ENCODE measurements around the gene GPR148.

DNA sequence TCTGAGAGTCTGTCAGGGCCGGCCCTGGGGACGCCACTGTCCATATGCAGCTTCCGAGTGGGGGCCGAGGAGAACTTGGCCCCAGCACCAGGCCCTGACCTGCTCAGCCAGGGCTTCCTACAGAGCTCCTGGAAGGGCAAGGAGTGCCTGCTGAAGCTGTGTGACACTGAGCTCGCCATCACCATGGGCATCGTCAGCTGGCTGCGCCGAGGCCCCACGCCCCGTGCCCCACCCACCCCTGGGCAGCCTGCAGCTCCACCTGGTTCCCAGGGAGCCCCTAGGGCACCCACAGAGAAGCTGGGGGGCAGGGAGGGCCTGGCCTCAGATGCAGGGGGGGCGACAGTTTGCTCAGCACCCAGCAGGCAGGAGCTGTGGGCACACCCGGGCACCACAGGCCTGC, 34.5 kb downstream of the GPR148 start:
- TF ChIP-seq EP300 (conservative IDR thresholded peaks at IDR 0.05; ENCODE audit: poor library complexity, severe bottlenecking) (no peak), EZH2 (IDR thresholded peaks at IDR 0.05; ENCODE audit: borderline replicate concordance, insufficient read depth, low read length, poor library complexity, severe bottlenecking) (no peak), CTCF (IDR thresholded peaks at IDR 0.05; ENCODE audit: poor library complexity, severe bottlenecking) (no peak), POLR2AphosphoS5 (IDR thresholded peaks at IDR 0.05) (no peak), REST (IDR thresholded peaks at IDR 0.05; ENCODE audit: borderline replicate concordance) (no peak)
